ENCODE results near the gene TCL1A. TPM values are rescaled to one million over a fixed set of nuclear protein-coding genes. Genes with fewer than 3 reads are reported as not detected.

The TCL1A gene
- polyA plus RNA-seq, 1 experiment, result not detected

DNA sequence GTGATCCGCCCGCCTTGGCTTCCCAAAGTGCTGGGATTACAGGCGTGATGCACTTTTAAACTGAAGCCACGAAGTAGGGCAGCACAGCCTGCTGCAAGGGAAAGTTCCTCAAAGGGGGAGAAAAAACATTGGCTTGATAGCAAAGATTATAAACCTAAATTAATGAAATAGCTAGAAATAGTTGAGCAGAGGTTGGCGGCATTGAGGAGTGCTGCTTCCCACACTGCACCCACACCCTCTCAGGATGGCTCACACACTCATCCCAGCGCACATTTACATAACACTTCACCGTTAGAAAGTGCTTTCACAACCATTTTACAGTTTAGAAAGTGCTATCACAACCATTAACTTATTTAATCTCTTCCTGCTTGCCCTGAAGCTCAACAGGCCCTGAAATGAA lies 44.4 kb upstream of the TCL1A start:
- no peak overlapping the region for H3K4me3 ChIP-seq (ENCODE audit: low read depth, low read length)

DNA sequence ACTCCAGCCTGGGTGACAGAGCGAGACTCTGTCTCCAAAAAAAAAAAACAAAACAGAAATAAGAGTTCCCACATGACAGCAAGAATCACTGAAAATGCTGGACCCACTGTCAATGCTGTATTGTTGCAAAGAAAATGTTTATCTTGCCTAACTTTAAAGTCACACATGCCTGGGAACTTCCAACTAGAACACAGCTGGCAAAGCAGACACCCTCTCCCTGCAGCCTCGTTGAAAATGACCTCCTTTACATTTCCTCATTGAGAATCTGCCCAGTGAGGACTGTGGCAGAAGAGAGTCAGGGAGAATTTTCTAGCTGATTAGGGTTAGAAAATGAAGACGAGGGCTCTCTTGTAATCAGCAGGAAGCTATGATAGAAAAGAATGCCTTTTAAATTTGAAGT lies 42.8 kb upstream of the TCL1A start:
- ChIA-PET POLR2A (no interaction called here), CTCF (no interaction called here)
- Histone ChIP-seq H3K9me3 (ENCODE audit: control insufficient read depth, insufficient read depth, low read length) (no peaks in the 10 kb centered on the region), H3K4me3 (ENCODE audit: low read depth, low read length) (no peak overlapping the region), H3K27me3 (ENCODE audit: control insufficient read depth, insufficient read depth, low read length) (no peaks in the 10 kb centered on the region), H3K27ac (ENCODE audit: low read depth, low read length) (no peak overlapping the region)
- TF ChIP-seq, protein P1, sequence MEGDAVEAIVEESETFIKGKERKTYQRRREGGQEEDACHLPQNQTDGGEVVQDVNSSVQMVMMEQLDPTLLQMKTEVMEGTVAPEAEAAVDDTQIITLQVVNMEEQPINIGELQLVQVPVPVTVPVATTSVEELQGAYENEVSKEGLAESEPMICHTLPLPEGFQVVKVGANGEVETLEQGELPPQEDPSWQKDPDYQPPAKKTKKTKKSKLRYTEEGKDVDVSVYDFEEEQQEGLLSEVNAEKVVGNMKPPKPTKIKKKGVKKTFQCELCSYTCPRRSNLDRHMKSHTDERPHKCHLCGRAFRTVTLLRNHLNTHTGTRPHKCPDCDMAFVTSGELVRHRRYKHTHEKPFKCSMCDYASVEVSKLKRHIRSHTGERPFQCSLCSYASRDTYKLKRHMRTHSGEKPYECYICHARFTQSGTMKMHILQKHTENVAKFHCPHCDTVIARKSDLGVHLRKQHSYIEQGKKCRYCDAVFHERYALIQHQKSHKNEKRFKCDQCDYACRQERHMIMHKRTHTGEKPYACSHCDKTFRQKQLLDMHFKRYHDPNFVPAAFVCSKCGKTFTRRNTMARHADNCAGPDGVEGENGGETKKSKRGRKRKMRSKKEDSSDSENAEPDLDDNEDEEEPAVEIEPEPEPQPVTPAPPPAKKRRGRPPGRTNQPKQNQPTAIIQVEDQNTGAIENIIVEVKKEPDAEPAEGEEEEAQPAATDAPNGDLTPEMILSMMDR (IDR thresholded peaks at IDR 0.05; ENCODE audit: low read depth, low read length), result no peak
- DNase-seq (ENCODE audit: low read depth, low spot score), result no peak

More for the DNA sequence above, 44.4 kb upstream of the TCL1A start:
- ChIA-PET CTCF (interaction anchor here (0.6 to 0.8 kb wide), 2 partner anchors 16 to 198 kb away, joined by 3 to 4 read pairs; no protein-coding TSS in a partner anchor), POLR2A (no interaction called here)
- TF ChIP-seq, protein P1 (IDR thresholded peaks at IDR 0.05; ENCODE audit: low read depth, low read length), result no peak
- H3K27ac ChIP-seq (ENCODE audit: low read depth, low read length), result no peak overlapping the region
- no peak for DNase-seq (ENCODE audit: low read depth, low spot score)
- no peaks in the 10 kb centered on the region for H3K9me3 ChIP-seq (ENCODE audit: control insufficient read depth, insufficient read depth, low read length)
- H3K27me3 ChIP-seq (ENCODE audit: control insufficient read depth, insufficient read depth, low read length), result no peaks in the 10 kb centered on the region

DNA sequence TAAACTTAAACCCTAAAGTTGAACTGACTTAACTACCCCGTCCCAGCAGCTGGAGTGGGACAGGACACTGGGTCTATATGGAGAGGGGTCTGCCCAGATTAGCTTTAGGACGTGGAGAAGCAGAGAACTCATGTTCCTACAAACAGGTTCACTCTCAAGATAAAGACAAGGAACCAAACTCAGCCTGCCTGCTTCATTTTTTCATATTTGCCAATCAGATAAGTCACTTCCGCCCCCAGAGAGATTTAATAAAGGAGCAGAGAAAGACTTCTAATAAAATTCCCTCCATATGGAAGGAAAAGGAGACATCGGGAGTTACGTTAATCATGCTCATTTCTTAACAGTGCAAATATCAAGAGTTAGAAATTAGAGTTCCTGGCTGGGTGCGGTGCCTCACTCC lies 42.2 kb upstream of the TCL1A start:
- H3K9me3 ChIP-seq (ENCODE audit: control insufficient read depth, insufficient read depth, low read length), result no peaks in the 10 kb centered on the region
- no peak for DNase-seq (ENCODE audit: low read depth, low spot score)
- CTCF ChIA-PET, result no interaction called here
- TF ChIP-seq, protein P1 (IDR thresholded peaks at IDR 0.05; ENCODE audit: low read depth, low read length), result no peak
- no peaks in the 10 kb centered on the region for H3K27me3 ChIP-seq (ENCODE audit: control insufficient read depth, insufficient read depth, low read length)
- H3K27ac ChIP-seq (ENCODE audit: low read depth, low read length), result no peak overlapping the region
- POLR2A ChIA-PET, result no interaction called here
- no peak overlapping the region for H3K4me3 ChIP-seq (ENCODE audit: low read depth, low read length)

DNA sequence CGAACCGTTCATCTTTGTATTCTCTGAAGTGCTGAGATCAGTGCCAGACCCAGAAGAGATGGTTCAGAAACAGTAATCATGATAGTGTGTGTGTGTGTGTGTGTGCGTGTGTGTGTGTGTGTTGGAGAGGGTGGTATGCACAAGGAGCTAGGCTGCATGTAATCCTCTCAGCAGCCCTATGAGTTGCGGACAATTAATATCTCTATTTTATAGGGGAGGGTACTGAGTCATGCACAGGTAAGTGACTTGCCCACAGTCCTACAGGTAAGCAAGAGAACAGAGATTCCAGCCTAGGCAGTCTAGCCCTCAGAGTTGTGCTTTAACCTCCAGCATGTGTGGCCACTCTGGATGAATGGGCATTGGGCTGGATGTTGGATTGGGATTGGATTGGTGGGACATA lies 27.9 kb upstream of the TCL1A start:
- ChIA-PET CTCF (no interaction called here), POLR2A (no interaction called here)
- no peak overlapping the region for H3K4me3 ChIP-seq (ENCODE audit: low read depth, low read length)
- H3K27me3 ChIP-seq (ENCODE audit: control insufficient read depth, insufficient read depth, low read length), result no peaks in the 10 kb centered on the region
- peaks cover 4% of the 10 kb centered on the region; the same call in 1 of the 2 replicates for H3K9me3 ChIP-seq (ENCODE audit: control insufficient read depth, insufficient read depth, low read length)
- H3K27ac ChIP-seq (ENCODE audit: low read depth, low read length), result no peak overlapping the region
- no peak for DNase-seq (ENCODE audit: low read depth, low spot score)
- TF ChIP-seq, protein P1 (IDR thresholded peaks at IDR 0.05; ENCODE audit: low read depth, low read length), result no peak

DNA sequence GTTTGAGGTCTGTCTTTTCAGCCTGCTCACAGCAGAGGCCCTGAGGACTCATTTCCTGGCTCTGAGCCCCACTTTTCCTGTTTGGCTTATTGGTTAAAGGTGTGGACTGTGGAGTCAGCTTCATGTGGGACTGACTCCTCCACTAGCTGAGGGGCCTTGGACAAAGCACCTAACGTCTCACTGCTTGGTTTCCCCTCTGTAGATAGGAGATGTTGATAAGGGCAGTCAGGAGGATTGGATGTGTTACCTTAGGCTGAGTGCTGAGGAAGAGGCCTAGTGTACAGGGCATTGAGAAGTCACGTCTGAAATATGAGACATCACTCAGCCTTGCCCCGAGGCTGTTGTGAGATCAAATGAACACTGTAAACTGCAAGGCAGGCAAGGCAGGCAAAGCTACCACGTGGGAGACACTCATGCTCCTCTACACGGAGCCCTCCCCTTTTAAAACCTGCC lies 27.1 kb upstream of the TCL1A start:
- H3K27ac ChIP-seq (ENCODE audit: low read depth, low read length), result no peak overlapping the region
- no peak overlapping the region for H3K4me3 ChIP-seq (ENCODE audit: low read depth, low read length)
- H3K9me3 ChIP-seq (ENCODE audit: control insufficient read depth, insufficient read depth, low read length), result peaks cover 4% of the 10 kb centered on the region; the same call in 1 of the 2 replicates
- ChIA-PET CTCF (no interaction called here), POLR2A (no interaction called here)
- H3K27me3 ChIP-seq (ENCODE audit: control insufficient read depth, insufficient read depth, low read length), result no peaks in the 10 kb centered on the region
- DNase-seq (ENCODE audit: low read depth, low spot score), result no peak
- TF ChIP-seq, protein P1 (IDR thresholded peaks at IDR 0.05; ENCODE audit: low read depth, low read length), result no peak

All from AG04450 (cell line).